NCI-H1092 (cell line): ENCODE measurements around the gene XPNPEP2.

Experiments
- DNase-seq: peaks from one replicate; lab custom pipeline; 2025; lab: John Stamatoyannopoulos, UW

XPNPEP2 gene

DNA sequence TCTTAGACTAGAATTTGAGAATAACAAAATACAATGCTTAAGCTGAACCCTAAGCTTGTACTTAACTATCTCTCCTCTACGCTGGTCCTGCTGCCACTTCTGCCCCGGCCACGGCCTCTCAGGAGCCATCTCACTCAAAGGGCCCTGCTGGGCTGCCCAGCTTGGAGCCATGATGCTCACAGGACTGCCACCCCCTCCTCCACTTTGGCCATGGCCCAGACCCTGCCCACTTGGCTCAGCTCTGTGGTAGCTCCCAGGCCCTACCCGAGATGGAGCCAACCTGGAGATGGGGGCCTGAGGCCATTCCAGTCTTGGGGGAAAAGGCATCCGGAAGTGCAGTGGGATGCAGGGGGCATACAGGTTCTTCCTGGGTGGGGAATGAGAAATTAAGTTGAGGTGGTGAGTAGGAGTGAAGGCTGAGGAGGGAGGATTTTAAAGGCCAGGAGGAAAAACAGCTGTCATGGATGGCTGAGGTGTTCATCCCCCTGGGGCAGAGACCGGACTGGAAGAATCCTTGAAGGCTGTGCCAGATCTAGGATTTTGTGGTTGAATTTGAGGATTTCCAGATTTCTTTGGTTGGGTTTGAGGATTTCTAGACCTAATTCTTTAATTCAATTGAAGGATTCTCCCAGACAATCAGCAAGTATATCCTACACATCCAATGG lies 41.8 kb downstream of the XPNPEP2 start:
- no peak for DNase-seq

DNA sequence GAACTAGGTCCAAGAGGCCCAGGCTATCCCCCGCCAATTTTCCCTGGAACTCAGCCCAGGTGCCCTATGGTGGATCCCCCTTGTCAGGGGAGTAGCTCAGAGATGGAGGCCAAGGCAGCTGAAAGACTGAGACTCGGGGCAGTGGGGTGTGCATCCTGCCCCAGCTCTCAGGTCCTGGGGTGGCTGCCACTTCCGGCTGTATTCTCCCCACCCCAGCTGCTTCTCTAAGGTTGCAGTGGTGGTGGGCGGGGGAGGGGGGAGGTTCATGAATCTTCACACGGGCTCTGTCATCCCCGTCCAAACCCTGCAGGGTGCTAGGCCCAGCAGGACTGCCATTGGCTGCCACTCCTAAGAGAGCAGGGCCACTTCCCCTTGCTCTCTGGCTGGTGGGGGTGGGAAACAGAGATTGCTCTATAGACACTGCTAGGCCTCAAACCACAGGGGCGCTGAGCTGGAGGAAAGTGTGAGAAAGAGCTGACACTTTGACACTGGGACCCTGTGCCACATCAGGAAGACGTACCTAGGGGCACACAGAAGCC lies 42.4 kb downstream of the XPNPEP2 start:
- DNase-seq: no peak

DNA sequence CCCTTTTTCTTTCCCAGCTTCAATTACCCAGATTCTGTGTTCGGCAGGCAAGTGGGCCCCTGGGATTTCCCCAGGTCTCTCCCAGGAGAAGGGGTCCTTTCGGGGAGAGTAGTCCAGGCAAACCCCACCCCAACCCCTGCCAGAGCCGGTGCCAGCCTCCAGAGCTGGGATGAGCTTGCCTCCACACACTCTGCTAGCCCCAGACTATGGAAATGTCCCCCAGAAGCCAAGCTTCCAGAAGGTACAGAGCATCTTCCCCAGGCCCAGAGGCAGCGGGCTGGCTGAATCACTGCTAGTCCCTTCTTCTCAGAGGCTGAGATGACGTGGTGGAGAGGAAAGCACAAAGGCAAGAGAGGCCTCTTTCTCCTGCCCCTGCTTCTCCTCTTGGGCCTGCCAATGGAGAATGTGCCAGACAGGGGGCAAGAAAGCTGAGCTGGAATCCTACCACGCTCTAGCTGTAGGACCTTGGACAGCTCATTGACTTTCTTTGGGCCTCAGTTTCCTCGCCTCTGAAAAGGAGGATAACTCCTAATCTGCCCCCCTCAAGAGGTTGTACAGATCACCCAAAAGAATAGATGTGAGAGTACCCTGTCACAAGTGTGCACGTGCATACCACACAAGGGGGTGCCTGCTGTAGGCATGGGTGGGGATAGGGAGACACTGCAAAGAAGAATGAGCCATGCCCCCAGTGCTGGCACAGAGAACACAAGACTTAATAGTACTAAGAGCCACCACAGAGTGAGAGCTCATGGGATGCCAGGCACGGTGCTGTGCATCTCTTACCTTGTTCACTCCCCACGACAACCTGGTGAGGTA lies 43.1 kb downstream of the XPNPEP2 start:
- no peak for DNase-seq

DNA sequence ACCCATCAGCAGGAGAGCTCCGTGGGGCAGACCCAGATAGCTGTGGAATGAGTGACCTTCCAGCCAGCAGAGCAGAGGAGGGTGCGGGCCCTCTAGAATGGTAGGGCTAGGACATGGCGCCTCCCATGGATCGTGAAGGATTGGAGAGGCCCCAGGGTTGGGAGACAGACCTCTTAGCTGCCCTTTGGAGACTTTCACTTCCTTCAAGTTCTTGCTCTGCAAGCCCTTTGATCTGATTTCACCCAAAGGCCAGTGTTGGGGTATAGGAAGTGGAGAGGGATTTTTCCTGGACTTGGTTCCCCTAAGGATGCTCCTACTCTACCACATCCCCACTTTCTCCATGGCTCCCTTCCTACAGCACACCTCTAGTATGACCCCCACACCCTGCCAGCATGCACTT lies 43.9 kb downstream of the XPNPEP2 start:
- no peak for DNase-seq

DNA sequence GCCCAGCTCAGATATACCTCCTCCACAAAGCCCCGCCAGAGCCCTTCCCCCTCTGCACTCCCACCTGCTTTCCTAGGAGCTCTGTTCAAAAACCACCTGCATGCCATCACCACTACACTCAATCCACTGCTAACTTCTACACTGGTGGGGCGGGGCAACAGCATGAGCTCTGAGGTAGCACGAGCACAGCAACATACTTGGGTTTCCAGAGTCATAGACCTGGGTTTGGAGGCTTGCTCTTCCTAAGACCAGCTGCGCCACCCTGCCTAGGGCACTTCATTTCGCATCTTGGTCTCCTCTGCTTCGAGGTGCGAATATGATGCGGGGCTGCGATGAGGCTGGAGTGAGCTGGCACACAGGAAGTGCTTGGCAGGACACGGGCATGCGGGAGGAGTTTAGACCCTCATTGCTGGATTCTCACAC lies 44.5 kb downstream of the XPNPEP2 start:
- no peak for DNase-seq

DNA sequence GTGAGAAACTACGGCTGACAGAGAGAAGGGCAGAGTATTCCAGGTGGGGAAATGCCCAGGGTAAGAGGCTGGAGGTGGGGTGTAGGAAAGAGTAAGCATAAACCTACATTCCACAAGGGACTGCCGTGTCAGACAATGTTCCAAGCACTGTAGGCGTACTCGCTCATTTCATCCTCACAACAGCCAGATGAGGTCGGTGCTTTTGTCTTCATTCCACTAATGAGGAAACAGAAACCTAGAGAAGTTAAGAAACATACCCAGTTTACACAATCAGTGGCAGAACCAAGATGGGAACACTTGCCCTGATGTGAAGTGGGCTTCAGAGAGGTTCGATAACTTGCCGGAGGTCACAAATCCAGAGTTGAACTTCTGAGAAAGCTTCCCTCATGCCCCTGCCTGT lies 45.6 kb downstream of the XPNPEP2 start:
- DNase-seq: no peak

DNA sequence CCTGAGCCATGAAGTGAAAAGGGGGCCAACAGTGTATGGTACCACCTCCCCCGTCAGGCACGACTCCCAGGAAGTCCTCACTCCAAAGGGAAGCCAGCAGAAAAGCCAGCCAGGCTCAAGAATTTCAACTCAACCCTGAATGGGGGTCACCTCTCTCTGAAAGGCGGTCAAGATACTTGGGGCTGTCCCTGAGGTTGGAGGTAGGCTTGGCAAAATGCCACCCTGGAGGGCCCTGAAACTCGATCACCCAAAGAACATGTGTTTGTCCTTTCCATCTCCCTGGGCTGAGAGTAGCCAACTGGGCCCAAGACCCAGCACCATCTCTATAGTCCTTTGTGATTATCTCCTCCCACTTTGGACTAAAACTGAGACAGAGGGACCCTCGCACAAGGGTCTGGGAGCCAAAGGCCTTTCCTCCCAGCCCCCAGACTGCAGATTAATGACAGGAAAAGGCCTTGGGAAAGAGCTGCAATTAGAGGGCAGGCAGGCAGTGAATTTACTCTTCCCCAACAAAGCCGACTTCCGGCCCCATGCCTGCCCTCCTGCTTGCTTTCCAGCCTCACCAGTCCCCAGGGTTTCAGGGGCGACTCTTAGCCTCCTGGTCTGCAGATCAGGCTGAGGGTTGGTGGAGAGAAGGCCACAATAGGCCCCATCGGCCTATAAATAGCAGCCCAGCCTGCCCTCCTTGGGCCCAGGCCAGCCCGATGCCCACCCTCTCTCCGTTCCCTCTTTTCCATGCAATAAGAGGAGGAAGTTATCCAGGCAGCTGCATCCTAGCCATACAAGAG lies 46.6 kb downstream of the XPNPEP2 start:
- DNase-seq: no peak

DNA sequence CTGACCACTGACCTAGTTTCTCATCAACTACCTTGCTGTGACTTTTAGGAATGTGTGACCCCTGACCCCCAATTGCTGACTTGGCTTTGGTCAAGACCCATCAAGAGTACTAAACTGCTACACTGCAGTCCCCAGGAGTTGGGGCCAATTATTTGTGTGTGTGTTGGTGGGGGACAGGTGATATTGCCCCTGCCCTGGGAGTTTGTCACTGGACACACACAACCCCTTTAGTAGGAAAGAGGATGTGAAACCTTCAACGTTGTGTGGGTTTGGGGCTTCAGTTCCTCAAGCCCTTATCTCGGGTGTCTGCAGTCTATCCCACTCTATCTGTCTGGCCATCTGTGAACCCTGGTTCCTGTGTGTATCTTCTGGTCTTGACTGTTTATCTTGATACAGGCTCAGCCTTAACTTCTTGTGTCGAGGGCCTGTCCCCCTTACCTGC lies 47.5 kb downstream of the XPNPEP2 start:
- DNase-seq: no peak

DNA sequence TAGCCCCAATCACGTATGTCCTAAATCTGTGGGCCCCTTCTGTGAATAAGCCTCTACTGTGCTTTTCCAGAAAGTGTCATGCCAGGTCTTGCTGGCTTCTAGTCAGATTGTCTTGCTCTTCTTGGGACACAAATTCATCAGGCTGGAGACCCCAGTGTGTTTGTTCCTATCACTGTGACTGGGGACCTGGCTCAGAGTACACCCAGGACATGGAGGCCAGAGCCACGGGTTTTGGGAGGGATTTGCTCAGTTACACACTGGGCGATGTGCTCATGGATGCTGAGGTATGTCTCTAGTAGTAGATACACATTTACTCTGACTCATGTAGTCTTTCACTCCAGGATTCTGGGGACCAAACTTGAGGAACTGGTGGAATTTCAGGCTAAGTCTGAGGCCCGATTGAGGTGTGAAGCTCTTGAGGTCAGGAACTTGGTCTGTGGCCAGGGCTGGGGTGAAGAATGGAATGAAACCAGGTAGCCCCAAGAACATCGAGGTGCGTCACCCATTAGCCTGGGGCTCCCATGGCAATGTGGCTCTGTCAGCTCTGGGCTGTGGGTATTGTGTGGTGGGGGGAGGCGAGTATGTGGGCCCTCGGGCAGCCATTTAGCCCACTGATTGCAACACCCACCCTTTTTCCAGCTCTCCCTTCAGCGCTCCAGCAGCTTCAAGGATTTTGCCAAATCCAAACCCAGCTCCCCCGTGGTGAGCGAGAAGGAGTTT lies 48.7 kb downstream of the XPNPEP2 start:
- DNase-seq: no peak

DNA sequence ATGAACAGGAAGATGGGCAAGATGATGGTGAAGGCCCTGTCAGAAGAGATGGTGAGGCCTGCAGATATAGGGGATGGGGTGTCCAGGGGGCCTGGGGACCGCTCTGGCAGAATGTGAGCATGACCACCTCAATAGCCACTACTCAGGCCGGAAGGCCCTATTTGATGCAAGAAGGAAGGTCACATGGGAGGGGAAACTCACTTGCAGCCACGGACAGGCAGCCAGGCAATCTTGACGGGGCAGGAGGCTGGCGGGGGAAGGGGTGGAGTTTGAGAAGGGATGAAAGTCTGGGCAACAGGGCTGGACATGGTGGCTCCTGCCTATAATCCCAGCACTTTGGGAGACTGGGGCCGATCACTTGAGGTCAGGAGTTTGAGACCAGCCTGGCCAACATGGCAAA lies 49.7 kb downstream of the XPNPEP2 start:
- DNase-seq: no peak

DNA sequence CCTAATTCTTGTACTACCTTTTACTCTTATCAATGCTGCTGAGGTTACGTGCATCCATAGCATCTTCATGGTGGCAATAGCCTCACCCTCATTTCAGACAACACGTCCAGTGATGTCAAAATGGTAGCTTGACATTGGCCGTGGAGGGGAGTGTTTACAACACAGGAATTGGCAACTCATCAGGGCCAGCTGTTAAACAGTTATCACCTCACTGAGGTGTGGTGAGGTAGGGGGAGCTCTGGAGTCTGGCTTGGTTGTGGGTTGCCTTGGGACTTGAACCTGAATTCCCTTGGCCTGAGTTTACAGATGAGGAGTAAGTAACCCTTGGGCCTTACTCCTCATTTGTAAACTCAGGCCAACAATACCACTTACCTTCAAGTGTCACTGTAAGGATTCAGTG lies 51.4 kb downstream of the XPNPEP2 start:
- DNase-seq: no peak

DNA sequence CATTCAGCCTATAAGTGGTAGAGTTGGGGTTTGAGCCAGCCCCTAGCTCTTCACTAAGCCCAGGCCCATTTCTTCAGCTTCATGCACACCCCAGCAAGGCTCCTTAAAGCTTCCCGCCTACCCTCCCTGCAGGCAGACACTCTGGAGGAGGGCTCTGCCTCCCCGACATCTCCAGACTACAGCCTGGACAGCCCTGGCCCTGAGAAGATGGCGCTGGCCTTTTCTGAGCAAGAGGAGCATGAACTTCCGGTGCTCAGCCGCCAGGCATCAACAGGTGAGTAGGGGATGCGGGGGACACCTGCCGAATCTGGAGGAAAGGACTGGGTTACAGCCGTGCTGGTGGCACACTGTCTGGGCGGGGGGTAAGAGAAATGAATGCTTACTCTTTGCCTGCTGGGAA lies 52.0 kb downstream of the XPNPEP2 start:
- DNase-seq: no peak

DNA sequence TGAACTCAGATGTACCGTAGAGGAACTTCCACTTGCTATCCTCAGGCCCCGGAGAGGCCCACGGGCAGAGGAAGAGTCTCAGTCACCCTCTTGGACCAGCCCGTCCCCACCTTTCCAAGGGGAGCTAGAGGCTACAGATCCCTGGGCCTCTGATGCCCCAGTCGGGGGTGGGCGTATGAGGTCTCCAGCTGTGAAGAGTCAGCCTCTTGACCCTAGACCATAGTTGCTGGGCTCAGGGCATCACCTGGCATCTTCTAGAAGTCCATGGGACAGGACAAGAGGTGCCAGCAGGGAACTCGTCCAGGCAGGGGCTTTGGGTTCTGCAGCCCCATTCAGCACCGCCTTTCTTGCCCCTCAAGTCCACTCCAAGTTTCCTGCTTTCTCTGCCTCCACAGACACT lies 52.6 kb downstream of the XPNPEP2 start:
- no peak for DNase-seq

DNA sequence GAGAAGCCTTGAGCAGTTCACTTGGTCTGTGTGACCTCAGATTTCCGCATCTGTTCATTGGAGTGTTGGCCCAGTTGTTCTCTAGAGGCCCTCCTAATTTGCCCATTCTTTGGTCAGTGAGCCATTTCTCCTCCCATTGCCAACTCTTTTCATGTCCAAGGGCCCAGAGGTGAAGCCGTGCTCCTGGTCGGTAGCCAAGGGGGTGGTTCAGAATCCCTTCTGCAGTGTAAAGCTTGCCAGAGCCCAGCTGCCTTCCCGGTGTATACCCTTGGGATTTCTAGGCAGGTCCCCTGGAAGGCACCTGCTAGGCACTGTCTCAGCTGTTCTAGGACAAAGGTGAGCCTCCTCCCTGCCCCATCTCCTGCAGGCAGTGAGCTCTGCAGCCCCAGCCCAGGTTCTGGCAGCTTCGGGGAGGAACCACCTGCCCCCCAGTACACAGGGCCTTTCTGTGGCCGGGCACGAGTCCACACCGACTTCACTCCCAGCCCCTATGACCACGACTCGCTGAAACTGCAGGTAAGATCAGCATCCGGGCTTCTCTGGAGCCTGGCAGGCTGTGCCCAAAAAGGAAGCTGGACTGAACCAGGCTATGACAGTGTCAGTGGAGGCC lies 53.3 kb downstream of the XPNPEP2 start:
- peak; percentile 75 for DNase-seq

DNA sequence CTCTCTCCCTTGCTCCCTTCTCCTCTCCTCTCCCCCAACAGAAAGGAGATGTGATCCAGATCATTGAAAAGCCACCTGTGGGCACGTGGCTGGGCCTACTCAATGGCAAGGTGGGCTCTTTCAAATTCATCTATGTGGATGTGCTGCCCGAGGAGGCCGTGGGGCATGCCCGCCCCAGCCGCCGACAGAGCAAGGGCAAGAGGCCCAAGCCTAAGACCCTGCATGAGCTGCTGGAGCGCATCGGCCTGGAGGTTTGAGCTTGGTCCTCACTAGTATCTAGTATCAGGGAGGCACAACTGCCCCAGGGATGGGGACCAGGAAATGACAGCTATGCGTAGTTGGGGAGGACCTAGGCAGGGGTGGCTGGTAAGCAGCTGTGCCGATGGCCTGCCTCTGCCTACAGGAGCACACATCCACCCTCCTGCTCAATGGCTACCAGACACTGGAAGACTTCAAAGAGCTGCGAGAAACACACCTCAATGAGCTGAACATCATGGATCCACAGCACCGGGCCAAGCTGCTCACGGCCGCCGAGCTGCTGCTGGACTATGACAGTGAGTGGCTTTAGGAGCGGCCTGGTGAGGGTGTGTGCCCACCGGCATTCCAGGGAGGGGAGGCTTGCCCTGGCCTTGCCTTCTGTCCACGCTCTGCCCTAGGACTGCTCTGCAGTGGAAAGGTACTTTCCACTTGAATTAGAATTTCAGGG lies 54.0 kb downstream of the XPNPEP2 start:
- no peak for DNase-seq

DNA sequence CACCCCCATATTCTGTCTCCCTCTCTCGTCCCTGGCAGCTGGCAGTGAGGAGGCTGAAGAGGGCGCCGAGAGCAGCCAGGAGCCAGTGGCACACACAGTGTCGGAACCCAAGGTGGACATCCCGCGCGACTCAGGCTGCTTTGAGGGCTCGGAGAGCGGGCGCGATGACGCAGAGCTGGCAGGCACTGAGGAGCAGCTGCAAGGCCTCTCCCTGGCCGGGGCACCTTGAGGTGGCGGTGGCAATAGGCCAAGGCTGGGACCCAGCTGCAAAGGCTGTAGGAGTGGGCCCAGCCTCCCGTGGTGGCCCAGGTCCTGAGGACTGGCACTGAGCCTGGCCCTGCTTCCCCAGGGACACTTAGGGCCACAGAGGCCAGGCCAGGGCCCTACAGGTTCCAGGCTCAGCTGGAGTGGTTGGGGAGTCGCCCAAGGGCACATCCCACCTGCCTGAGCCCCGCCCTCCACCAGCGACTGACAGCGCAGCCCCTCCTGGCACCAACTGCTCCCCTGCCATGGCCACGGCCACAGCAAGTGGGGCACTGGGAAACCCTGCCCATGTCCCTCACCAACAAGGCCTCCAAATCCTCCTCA lies 54.9 kb downstream of the XPNPEP2 start:
- peak; percentile 83 for DNase-seq

DNA sequence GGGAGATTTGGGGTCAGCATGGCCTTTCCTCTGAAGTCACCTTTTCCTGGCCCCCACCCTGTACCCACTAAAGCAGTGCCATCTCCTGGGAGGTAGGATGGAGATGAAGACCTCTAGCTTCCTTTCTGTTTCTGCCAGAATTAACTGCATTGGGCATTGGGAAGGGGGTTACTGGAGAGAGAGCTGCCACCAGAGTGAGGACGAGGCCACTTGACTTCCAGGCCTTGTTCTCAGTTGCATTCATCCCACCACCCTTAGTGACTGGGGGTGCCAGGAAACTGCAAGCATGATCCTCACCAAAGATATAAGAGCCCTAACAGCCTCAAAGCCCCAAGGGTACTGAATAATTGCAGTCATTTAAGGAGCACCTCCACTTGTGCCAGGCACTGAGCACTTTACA lies 56.8 kb downstream of the XPNPEP2 start:
- DNase-seq: no peak

DNA sequence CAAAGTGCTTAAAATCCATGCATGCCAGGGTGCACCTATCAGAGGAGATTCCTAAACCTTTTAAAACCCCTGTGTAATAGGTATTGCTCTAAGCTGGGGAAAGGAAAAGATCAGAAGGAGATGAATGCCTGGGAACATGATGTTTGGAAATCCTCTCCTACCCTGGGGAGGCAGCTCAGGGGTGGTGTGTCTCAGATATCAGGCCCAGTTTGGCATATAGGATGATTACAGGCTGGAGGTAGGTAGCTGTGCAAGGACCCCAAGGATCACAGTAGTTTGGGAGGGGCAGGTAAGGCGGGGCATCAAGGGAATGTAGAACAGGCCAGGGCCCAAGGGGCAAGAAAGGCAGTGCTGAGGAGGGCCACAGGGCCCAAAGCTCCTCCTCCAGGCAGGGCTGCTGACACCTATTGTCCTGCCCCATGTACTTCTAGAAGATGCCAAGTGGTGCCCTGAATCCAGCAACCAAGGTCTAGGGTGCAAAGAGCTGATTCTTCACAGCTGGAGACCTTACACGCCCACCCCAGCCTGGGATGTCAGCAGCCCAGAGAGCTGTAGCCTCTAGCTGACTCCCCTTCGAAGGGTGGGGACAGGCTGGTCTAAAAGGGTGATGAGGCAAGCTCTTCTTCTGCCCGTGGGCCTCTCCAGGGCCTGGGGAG lies 58.6 kb downstream of the XPNPEP2 start:
- no peak for DNase-seq

DNA sequence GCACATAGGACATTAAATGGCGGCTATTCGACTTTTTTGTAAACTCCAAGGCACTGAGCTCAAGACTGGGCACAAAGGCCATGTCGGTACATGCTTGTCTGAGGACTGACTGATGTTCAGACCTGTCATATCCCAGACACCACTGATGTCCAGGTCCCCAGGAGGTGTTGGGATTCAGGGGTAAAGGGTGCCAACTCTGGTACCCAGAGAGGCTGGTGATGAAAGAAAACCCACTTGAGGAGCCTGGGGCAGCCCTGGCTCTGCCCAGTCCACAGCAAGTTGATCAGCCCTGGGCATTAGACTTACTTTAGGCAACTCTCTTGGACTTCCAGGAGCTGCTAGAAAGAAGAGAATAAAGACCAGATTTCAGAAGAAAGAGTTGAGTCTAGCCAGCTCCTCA lies 59.7 kb downstream of the XPNPEP2 start:
- no peak for DNase-seq

DNA sequence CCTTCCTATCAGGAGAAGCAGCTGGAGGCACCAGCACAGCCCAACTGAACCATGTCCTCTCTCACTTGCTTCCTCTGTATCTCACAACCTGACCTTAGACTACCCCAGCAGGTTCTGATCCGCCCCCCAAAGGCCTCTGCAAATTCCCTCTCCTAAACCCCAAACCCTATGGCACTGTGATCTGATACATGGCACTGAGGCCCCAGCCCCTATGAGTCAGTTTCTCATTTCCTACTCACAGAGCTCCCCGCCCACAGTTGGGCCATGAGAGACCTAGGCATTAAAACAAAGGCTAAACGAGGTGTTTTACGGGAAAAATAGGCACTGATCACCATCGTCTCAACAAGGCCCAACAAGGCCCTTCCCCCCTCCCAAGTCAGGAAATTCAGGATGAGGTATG lies 60.1 kb downstream of the XPNPEP2 start:
- no peak for DNase-seq
